Uterus (tissue), 4 donors: Measurements from ENCODE around the gene HDLBP. TPM values are rescaled to one million over a fixed set of nuclear protein-coding genes. Genes with fewer than 3 reads are reported as not detected.

Source experiments
- DNase-seq, 2 donors: peaks; one replicate each; pipeline ENCODE4 v3.0.0-alpha.2; 2019 to 2020
- H3K27ac ChIP-seq, 2 donors: fragments of 200-600 bp; sonication (generic); 1 replicate in 1 of 2; 2 replicates in 1 of 2; pipeline ENCODE4 v1.5.1; 2016 to 2018
- H3K27me3 ChIP-seq, 2 donors: fragments of 200-600 bp; sonication (generic); one replicate each; pipeline ENCODE4 v1.5.1; 2018 to 2019; ENCODE audit warnings: control low read depth in 1 of 2
- H3K36me3 ChIP-seq, 2 donors: fragments of 200-600 bp; sonication (generic); one replicate each; pipeline ENCODE4 v1.5.1; 2019; ENCODE audit warnings: control low read depth in 1 of 2
- H3K4me1 ChIP-seq, 2 donors: fragments of 200-600 bp; sonication (generic); one replicate each; pipeline ENCODE4 v1.5.1; 2018 to 2019; ENCODE audit warnings: control low read depth in 1 of 2
- H3K4me3 ChIP-seq, 2 donors: fragments of 200-600 bp; sonication (generic); 1 replicate in 1 of 2; 2 replicates in 1 of 2; pipeline ENCODE4 v1.5.1; 2018 to 2019; ENCODE audit warnings: mild to moderate bottlenecking in 1 of 2
- H3K9me3 ChIP-seq, 2 donors: fragments of 200-600 bp; sonication (generic); one replicate each; pipeline ENCODE4 v1.5.1; 2019; ENCODE audit warnings: control low read depth in 1 of 2
- CTCF ChIP-seq, 4 experiments: fragments of 200-600 bp in 2 of 4; fragments of 450-650 bp in 2 of 4; sonication (generic) in 2 of 4; IDR thresholded peaks; one replicate each; pipeline ENCODE4 v1.5.1; 2016 to 2019; ENCODE audit warnings: antibody characterized with exemption in 4 of 4, mild to moderate bottlenecking in 2 of 4, moderate library complexity in 1 of 4
- POLR2A ChIP-seq, 2 donors: fragments of 450-650 bp; IDR thresholded peaks; one replicate each; pipeline ENCODE4 v1.6.1; 2016; ENCODE audit warnings: antibody characterized with exemption in 2 of 2, mild to moderate bottlenecking in 1 of 2, moderate library complexity in 1 of 2
- intact Hi-C: fragments of 100-400 bp; cut with DNase I; formaldehyde crosslinking; loops from one replicate; pipeline ENCODE4 v1.15.1; 2023; ENCODE audit warnings: low total_unique reads
- total RNA-seq, 4 donors: library from RNA; depleted of rRNA in 3 of 4; stranded (reverse); fragments of >200 nt in 3 of 4; gene quantifications; one replicate each; pipeline versions ENCODE4 v1.1.0 to v1.2.4, GENCODE V29; 2014 to 2023
- donor health status: DM: yes; HTN: yes; CAD: no.

Gene HDLBP
- total RNA-seq, 4 donors from 2014 or later, result 226 to 1,465 (median 466) TPM

- H3K36me3 ChIP-seq, result no peaks in the 10 kb centered on the region
- H3K4me3 ChIP-seq, result peak within 1 kb of the TSS; percentile 68 to 82
- H3K4me1 ChIP-seq, result no peaks in the 10 kb centered on the region
- H3K27ac ChIP-seq, result peak within 1 kb of the TSS; percentile 98 to 99
- peak in 1 of 2 donors; percentile 73 for DNase-seq
- TF ChIP-seq POLR2A (IDR thresholded peaks at IDR 0.05) (peak; percentile 65 to 89), CTCF (IDR thresholded peaks at IDR 0.05) (peak in 1 of 4 experiments; percentile 7)
- H3K9me3 ChIP-seq, result no peaks in the 10 kb centered on the region
- intact Hi-C loops, result no loop called here
- no peaks in the 10 kb centered on the region for H3K27me3 ChIP-seq
These were observed 583 bp upstream of the HDLBP start, which contains the start of gene SEPTIN2 for GRCh38 chr2:241315879-241316631. Gene SEPTIN2, plus strand, starts transcription at chr2:241315925. Its CDS starts 8,308 bp downstream, at chr2:241324233.

DNA sequence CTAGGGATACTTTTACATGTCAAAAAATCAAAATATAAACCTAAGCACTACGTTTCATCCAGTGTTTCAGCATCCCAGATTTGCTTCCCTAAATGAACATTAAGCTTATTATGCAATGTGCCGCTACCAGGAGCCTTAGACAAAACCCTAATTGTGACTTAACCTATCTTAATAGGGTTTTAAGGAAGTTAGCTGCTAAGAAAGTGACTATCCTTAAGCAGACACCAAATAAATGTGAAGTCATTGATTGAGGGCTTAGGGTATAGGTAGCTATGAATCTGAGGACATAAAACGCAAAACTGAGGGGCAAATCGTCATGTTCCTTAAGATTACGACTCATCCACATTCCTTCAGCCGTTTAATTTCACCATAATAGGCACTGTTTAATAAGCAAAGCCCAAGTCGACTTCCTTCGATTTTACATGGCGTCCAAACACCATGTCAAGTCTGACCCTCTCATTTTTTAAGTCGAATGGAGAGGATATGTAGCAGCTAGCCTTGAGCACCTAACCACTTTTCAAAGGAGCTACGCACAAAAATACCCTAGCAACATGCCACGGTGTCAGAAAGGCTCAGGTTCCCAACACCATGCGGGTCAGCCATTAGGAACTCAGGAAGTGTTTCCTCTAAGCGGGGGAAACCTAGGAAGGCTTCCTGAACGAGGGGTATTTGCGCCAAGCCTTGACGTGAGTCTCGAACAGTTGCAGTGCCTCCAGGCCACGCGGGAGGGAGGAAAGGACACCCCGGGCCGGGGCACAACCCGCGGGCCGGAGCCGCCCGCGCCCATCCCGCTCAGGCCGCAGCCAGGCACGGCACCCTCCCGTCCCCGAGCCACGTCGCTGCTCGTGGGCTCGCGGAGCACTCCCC lies 1.0 kb downstream of the HDLBP start:
- peak overlapping the region; percentile 98 to 99 for H3K27ac ChIP-seq
- H3K4me1 ChIP-seq, result peaks cover 0 to 6% of the 10 kb centered on the region in 2 donors
- H3K4me3 ChIP-seq, result peak overlapping the region; percentile 68 to 82
- TF ChIP-seq POLR2A (IDR thresholded peaks at IDR 0.05), result no peak
- no peak for TF ChIP-seq CTCF (IDR thresholded peaks at IDR 0.05)
- no peaks in the 10 kb centered on the region for H3K9me3 ChIP-seq
- no peaks in the 10 kb centered on the region for H3K27me3 ChIP-seq
- H3K36me3 ChIP-seq, result no peaks in the 10 kb centered on the region
- intact Hi-C loops, result no loop called here
- DNase-seq, result no peak

DNA sequence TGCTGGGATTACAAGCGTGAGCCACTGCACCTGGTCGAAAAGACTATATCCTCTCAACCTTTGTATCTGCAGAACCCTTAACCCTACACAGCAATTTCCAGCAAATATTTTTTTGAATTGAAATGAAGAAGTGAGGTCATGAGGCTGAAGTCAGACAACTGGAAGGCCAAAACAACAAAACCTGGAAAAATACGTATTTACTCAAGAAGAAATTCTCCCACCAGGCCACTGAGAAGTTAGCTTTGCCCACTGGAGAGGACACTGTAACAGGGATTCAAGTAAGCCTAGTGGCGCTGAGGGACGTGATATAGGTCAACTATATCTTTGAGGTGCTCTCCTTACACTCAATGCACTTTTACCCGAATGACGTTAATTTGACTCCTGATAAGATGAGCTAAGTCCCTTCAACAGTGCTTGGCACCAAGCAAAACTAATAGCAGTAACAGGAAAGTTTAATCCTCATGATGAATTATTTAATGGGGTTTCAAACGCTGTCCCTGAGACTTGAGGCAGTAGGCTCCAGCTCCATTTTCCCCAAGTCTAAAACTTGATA lies 1.9 kb downstream of the HDLBP start:
- no peaks in the 10 kb centered on the region for H3K9me3 ChIP-seq

DNA sequence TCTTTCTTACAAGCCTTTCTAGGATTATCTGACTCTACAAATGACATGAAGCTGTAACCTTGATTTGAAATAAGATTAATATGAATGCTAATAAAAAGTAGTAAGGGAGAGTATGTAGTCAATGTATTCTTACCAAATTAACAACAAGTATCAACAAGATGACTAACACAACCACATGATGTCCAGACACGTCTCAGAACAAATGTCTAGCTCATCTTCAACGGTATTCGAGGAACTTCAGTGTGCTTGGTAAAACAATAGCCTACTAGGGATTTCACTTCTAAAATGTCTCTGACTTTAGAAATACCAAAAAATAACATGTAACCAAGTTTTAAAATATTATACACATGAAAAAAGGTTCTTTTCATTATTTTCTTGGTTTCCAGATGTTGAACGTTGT lies 3.4 kb downstream of the HDLBP start:
- TF ChIP-seq POLR2A (IDR thresholded peaks at IDR 0.05) (no peak), CTCF (IDR thresholded peaks at IDR 0.05) (no peak)

More for the DNA sequence above, 1.9 kb downstream of the HDLBP start:
- H3K4me3 ChIP-seq, result no peak overlapping the region
- DNase-seq, result no peak
- no peak for TF ChIP-seq POLR2A (IDR thresholded peaks at IDR 0.05)
- TF ChIP-seq CTCF (IDR thresholded peaks at IDR 0.05), result no peak
- H3K27me3 ChIP-seq, result no peaks in the 10 kb centered on the region
- no peaks in the 10 kb centered on the region for H3K36me3 ChIP-seq
- intact Hi-C loops, result no loop called here
- H3K27ac ChIP-seq, result no peak overlapping the region
- H3K4me1 ChIP-seq, result peaks cover 0 to 10% of the 10 kb centered on the region in 2 donors

More for the DNA sequence above, 3.4 kb downstream of the HDLBP start:
- Histone ChIP-seq H3K27ac (no peak overlapping the region), H3K9me3 (no peaks in the 10 kb centered on the region), H3K4me1 (peaks cover 3 to 10% of the 10 kb centered on the region in 2 donors), H3K4me3 (no peak overlapping the region), H3K27me3 (no peaks in the 10 kb centered on the region), H3K36me3 (no peaks in the 10 kb centered on the region)
- intact Hi-C loops, result no loop called here
- no peak for DNase-seq
